ENCODE measurements around the gene COMMD2.

Gene COMMD2

DNA sequence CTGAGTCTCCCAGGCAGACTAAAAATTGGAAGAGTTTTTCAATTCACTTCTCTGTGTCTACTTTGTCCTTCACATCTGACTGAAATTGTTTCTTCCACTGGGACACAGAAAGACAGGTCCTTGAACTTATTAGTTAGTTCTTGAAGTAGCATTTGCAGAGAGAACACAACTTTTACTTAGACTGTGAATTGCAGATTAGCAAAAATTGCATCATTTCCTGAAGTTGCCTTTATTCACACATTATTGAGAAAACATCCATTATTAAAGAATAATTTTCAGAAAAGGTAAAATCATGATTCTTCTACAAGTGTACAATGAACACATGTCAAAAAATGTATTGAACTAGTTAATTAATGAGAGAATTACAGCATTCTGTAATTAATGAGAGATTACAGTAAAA, 1.4 kb upstream of the COMMD2 start:
- no peak for DNase-seq

GRCh38 chr3:149752788-149753136, 473 bp upstream of the COMMD2 start:
- DNase-seq = no peak

DNA sequence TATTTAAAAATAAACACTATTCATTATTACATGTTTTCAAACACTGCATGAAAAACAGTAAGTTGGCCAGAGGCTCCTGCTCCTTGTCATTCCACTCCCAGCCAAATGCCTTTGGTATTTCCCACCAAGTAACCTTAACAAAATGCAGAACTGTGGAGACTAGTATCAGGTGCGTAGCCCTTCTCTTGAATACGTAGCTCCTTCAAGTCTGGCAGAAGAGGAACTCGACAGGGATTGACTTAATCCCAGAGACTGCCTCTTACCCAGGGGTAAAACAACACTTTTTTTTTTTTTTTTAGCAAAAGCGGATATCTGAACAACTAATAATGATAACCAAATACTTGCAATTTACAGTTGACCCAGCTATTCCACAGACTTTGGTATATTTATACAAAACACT, 738 bp downstream of the COMMD2 start:
- no peak for DNase-seq

DNA sequence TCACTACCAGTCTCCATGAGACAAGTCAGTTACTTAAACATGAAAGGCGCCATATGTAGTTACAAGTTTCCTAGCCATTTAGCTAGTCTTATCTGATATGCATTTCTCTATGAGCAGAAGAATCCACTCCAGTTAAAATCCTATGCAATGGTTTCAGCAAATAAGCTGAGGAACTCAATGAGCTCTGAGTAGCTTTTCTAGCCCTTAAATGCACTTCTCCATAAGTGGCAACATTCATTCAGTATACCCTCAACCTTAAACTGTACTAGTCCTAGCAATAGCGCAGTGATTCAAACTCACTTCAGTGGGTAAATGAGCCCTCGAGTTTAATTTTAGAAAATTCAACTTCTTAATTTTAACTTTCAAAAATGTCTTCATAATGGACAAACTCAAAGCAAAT, 7.7 kb downstream of the COMMD2 start:
- DNase-seq = no peak

GRCh38 chr3:149744151-149744550, 8.1 kb downstream of the COMMD2 start:
- DNase-seq = no peak

DNA sequence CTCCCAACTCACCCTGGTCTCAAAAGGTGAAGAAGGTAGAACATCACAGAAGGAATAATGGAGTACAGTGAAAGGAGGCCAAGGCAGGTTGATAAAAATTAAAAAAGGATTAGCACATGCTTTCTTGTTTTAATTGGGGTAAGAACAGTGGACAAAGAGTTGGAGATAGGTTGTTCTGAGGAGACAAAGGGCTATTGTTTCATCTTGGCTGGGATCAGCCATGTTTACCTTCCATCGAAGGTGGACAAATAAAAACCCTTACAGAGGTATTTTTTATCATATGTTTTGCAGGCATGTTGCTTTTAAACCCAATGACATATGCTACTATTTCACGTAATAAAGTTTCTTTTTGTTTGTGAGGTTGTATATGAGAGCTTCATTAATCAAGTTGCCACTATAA, 12.9 kb downstream of the COMMD2 start:
- DNase-seq = no peak

DNA sequence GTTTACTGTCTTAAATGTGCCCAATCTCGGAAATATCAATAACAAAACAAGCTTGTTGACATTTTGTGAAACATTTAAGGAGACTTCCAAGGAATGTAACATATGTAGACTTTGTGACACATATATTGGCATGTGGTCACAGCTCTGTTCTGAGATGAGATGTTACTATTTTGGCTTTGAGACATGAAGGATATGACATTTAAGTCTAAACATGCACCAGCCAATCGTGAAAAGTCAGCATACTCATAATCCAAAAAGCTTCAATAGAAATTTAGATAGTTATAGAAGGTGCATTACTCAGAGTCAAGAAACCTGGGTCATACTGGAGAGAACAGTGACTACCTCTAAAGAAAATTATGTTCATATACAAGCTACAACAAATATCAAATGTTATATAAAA, 13.4 kb downstream of the COMMD2 start:
- DNase-seq = no peak

GRCh38 chr3:149736953-149737205, 15.4 kb downstream of the COMMD2 start:
- no peak for DNase-seq

- DNase-seq = no peak
Observed at GRCh38 chr3:149736175-149736952, 15.9 kb downstream of the COMMD2 start.

- no peak for DNase-seq
Observed at GRCh38 chr3:149732234-149732633, 20.1 kb downstream of the COMMD2 start.

DNA sequence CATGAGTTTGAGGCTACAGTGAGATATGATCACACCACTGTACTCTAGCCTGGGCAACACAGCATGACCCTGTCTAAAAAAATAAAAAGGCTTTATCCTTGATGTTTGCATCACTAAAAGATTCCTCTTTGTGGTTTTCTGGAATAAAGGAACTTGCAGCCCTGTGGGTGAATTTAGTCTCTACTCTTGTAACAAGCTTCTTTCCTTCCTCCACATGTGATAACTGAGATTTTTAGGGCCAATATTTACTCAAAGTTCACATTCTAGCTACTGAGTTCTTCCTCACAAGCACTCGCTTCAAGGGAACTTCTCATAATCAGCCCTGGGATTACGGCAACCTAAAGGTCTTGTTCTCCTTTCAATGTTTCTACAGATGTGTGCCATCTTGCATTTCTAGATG, 24.6 kb downstream of the COMMD2 start:
- DNase-seq = no peak

DNA sequence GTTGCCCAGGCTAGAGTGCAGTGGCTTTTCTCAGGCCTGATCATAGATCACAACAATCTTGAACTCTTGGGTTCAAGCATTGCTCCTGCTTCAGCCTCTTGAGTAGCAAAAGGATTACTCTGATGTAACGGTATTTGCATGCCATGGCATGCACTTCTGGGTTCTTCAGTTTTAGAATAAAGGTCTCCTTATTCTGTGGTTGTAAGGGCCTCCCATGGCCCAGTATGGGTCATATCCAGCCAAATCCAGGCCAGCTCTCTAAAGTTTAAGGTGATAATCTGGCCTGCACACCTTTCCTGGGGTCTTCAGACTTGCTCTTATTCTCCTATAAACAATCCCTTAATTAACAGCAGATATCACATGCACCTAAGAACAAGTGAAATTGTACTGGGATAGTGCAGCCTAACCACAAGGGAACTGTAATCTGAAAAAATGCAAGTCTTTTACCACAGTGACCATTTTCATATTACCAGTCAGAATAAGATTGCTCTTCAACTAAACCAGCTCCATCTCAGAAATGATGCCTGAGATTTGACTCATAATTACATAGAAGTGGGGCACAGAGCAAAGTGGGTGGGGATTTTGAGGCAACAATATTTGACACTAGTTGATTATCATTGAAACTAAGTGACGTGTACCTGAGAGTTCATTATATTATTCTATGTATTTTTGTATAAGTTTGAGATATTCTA, 25.4 kb downstream of the COMMD2 start:
- no peak for DNase-seq

DNA sequence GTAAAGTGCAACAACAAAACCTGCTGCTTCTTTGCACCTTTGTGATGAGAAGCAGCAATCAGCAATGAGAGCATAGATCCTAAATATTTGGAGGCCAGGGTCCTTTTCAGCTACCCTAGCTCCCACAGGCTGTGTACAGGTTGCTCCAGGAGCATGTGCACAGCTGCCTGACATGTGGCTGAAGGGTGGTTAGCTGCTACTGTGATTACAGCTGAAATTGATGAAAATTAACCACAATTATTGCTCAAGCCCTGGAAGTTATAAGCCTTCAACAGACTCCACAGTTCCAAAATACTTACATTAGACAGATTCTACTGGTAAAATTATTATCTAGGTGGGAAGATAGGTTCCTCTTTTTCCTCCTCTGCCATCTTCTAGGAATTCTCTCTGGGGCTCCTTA, 28.5 kb downstream of the COMMD2 start:
- DNase-seq = no peak

DNA sequence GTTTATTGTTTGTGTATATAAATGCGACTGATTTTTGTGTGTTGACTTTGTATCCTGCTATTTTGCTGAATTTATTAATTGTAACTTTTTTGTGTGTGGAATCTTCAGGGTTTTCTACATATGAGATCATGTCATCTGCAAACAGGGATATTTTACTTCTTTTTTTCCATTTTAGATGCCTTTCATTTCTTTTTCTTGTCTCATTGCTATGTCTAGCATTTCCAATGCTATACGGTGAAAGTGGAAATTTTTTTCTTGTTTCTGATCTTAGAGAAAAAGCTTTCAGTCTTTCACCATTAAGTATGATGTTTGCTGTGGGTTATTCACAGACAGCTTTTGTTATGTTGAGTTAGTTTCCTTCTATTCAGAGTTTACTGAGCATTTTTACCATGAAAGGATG, 31.4 kb downstream of the COMMD2 start:
- no peak for DNase-seq

GRCh38 chr3:149717391-149718056, 34.8 kb downstream of the COMMD2 start:
- no peak for DNase-seq

DNA sequence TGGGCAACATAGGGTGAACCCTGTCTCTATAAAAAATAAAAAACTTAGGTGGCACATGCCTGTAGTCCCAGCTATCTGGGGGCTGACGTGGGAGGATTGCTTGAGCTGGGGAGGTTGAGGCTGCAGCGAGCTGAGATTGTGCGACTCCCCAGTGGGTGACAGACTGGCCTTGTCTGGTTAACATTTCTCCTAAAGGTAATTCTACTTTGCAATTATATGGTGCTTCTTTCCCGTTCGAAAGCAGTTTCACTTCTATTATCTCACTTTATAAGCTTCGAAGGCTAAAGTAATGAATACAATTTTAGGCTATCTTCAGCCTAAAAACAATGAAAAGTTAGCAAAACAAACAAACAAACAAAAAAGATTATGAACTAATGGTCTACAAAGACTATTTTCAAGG, 35.3 kb downstream of the COMMD2 start:
- no peak for DNase-seq

GRCh38 chr3:149715247-149715646, 37.0 kb downstream of the COMMD2 start:
- DNase-seq = no peak

- DNase-seq = no peak
Observed at GRCh38 chr3:149713730-149714654, 38.3 kb downstream of the COMMD2 start.

- no peak for DNase-seq
Observed at GRCh38 chr3:149706905-149707304, 45.4 kb downstream of the COMMD2 start.

DNA sequence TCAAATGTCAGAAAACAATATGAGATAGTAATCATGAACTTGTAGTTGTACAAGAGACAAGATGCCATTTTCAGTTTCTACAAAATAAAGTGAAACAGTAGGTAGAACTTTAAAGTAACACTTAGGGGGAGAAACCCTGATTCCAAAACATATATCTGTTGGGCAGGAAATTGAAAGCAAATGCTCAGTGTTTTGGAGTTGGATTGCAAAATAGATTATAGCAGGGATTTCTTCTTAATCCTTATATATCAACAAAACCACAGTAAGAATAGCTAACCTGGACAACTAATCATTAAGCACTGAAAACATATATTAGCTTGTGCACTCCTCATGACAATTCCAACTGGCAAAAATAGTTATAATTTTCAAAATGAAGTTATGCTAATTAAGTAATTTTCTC, 46.9 kb downstream of the COMMD2 start:
- no peak for DNase-seq

- no peak for DNase-seq
Observed at GRCh38 chr3:149703466-149703865, 48.8 kb downstream of the COMMD2 start.

DNA sequence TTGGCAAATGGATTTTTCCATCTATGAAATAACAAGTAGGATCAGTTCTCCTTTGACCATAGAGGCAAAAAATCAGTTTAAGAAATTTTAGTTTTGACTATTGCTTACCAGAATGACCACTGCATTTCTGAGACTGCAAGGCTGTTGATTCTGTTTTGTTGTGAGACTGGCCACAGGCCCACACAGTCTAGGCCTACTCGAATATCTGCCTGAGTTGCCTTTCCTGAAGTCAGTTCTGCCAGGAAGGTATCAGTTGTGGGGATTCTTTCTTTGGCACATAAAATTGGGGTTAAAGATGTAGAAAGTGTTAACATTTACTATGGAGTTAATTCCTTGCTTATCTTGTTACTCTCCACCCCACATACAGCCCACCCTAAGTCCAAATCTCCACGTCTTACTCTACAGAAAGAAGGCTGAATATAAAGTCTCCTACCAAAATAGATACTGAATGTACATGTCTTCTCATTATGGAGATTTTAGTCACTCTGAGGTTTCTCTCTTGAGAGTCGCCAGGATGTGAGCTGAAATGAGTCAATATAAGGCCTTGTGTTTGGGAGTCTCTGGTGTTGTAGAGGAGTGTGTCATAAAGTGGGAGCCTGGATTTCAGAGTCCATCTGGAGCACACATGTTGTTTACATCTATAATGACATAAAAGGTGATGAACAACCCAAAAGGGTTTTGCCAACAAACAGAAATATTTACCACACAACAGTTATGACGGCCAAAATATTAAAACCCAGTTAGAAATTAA, 49.4 kb downstream of the COMMD2 start:
- DNase-seq = no peak

DNA sequence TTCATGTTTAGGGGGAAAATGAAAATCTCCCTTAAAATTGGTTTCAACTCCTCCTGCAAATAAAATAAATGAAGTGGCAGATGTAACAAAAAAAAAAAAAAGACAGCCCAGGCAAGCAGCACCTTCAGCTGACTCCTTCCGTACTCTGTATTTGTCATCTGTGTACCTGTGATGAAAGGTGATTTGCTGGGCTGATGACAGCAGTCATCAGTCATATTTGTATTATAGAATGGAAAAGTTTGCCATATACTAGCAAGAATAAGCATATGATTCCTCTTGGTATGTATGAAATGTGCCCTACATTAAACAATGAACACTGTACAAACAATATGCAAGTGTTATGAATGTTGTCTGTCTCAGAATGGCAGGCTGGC, 50.3 kb downstream of the COMMD2 start:
- DNase-seq = no peak
